ENCODE data around the gene TOMT.

- TF ChIP-seq POLR2A (IDR thresholded peaks at IDR 0.05) (no peak), CTCF (IDR thresholded peaks at IDR 0.05) (no peak), POLR2AphosphoS5 (IDR thresholded peaks at IDR 0.05) (no peak)
These were observed 45.2 kb downstream of the TOMT start for GRCh38 chr11:72150882-72151281.
